Lower leg skin (tissue), 3 donors: ENCODE results near the gene GAB1.

Experiments used
- CTCF ChIP-seq, 3 donors: fragments of 450-650 bp; IDR thresholded peaks; one replicate each; pipeline ENCODE4 v1.5.1; 2016; ENCODE audit warnings: antibody characterized with exemption in 3 of 3, mild to moderate bottlenecking in 3 of 3, moderate library complexity in 2 of 3
- POLR2A ChIP-seq, 2 donors: fragments of 450-650 bp; IDR thresholded peaks; one replicate each; pipeline ENCODE4 v1.6.1; 2016 to 2017; ENCODE audit warnings: antibody characterized with exemption in 2 of 2, mild to moderate bottlenecking in 1 of 2, moderate library complexity in 1 of 2

GRCh38 chr4:143486314-143486713 lies 149.6 kb downstream of the GAB1 start:
- TF ChIP-seq CTCF (IDR thresholded peaks at IDR 0.05) = no peak
- TF ChIP-seq POLR2A (IDR thresholded peaks at IDR 0.05) = no peak
